HL-60 (cell line): ENCODE results near the gene ARHGEF17.

Source experiments
- DNase-seq, 2 experiments: peaks; one replicate each; pipeline ENCODE4 v3.0.0-alpha.2; 2010 to 2020; ENCODE audit warnings: low read depth in 1 of 2, low spot score in 1 of 2
- H3K27ac ChIP-seq: fragments of 250-450 bp; sonication (Bioruptor Pico); replicated peaks from 2 replicates; pipeline ENCODE4 v1.5.1; 2020; ENCODE audit warnings: mild to moderate bottlenecking, moderate library complexity
- H3K27me3 ChIP-seq: fragments of 250-450 bp; sonication (Bioruptor Pico); 2 replicates; pipeline ENCODE4 v1.5.1; 2021; ENCODE audit warnings: mild to moderate bottlenecking, moderate library complexity; ENCODE audit not compliant: insufficient read depth, poor library complexity, severe bottlenecking
- H3K4me3 ChIP-seq: replicated peaks from 2 replicates; pipeline ENCODE4 v1.5.1; 2011; ENCODE audit warnings: mild to moderate bottlenecking, control low read depth, low read length; ENCODE audit not compliant: insufficient read depth
- GABPA ChIP-seq: IDR thresholded peaks from 2 replicates; pipeline ENCODE4 v1.6.1; 2012; ENCODE audit warnings: low read depth
- POLR2AphosphoS5 ChIP-seq: IDR thresholded peaks from 2 replicates; pipeline ENCODE4 v1.6.1; 2012; ENCODE audit warnings: low read depth
- SPI1 ChIP-seq: IDR thresholded peaks from 2 replicates; pipeline ENCODE4 v1.6.1; 2012; ENCODE audit warnings: low read depth, mild to moderate bottlenecking, borderline replicate concordance
- TF ChIP-seq, protein P1 (sequence below): IDR thresholded peaks from one replicate; pipeline ENCODE4 v1.5.1; 2011; ENCODE audit warnings: low read length, control low read depth, inconsistent platforms; ENCODE audit not compliant: insufficient read depth
- TF ChIP-seq, protein P2 (sequence below): IDR thresholded peaks from 2 replicates; pipeline ENCODE4 v1.6.1; 2012; ENCODE audit warnings: low read depth; ENCODE audit not compliant: insufficient replicate concordance

ARHGEF17 gene

DNA sequence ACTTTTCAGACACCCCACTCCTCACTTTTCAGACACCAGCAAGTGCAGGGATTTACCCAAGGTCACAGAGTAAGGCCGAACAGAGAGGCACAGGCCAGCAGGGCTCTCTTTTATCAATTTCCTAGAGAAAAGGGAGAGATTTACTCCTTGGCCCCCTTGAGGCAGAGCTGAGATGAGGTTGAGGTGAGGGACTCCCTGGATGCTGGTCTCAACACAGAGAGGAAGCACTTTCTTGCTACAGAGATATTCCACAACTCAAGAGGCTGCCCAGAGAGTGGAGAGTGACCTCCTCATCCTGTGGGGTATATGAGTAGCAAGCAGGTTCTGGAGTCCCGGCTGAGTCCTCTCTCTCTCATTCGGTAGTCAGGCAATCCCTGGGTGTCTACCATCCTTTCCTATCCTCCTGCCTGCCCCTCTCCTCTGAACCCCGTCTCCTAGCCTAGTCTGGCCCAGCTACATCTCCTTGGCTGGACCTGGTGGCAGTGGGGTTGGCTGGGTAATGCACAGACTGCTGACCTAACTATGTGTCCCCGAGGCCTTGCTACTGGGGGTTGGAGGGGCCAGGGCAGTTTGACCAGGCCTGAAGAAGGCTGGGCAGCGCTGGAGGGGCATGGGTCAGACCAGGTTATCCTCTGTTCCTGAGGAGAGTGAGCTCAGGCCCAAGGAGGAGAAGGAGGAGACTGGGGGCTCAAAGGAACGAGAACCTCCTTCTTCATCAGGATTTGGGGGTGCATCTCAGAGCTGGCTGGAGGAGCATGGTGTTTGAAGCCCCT, 1.8 kb upstream of the ARHGEF17 start:
- TF ChIP-seq, protein P1, sequence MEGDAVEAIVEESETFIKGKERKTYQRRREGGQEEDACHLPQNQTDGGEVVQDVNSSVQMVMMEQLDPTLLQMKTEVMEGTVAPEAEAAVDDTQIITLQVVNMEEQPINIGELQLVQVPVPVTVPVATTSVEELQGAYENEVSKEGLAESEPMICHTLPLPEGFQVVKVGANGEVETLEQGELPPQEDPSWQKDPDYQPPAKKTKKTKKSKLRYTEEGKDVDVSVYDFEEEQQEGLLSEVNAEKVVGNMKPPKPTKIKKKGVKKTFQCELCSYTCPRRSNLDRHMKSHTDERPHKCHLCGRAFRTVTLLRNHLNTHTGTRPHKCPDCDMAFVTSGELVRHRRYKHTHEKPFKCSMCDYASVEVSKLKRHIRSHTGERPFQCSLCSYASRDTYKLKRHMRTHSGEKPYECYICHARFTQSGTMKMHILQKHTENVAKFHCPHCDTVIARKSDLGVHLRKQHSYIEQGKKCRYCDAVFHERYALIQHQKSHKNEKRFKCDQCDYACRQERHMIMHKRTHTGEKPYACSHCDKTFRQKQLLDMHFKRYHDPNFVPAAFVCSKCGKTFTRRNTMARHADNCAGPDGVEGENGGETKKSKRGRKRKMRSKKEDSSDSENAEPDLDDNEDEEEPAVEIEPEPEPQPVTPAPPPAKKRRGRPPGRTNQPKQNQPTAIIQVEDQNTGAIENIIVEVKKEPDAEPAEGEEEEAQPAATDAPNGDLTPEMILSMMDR, result peak; percentile 16
- TF ChIP-seq SPI1, result peak; percentile 11; the same call in 1 of the 2 replicates
- TF ChIP-seq, protein P2, sequence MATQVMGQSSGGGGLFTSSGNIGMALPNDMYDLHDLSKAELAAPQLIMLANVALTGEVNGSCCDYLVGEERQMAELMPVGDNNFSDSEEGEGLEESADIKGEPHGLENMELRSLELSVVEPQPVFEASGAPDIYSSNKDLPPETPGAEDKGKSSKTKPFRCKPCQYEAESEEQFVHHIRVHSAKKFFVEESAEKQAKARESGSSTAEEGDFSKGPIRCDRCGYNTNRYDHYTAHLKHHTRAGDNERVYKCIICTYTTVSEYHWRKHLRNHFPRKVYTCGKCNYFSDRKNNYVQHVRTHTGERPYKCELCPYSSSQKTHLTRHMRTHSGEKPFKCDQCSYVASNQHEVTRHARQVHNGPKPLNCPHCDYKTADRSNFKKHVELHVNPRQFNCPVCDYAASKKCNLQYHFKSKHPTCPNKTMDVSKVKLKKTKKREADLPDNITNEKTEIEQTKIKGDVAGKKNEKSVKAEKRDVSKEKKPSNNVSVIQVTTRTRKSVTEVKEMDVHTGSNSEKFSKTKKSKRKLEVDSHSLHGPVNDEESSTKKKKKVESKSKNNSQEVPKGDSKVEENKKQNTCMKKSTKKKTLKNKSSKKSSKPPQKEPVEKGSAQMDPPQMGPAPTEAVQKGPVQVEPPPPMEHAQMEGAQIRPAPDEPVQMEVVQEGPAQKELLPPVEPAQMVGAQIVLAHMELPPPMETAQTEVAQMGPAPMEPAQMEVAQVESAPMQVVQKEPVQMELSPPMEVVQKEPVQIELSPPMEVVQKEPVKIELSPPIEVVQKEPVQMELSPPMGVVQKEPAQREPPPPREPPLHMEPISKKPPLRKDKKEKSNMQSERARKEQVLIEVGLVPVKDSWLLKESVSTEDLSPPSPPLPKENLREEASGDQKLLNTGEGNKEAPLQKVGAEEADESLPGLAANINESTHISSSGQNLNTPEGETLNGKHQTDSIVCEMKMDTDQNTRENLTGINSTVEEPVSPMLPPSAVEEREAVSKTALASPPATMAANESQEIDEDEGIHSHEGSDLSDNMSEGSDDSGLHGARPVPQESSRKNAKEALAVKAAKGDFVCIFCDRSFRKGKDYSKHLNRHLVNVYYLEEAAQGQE, result no peak
- TF ChIP-seq GABPA, result no peak
- no peak for TF ChIP-seq POLR2AphosphoS5
- DNase-seq, result peak in 1 of 2 experiments; percentile 57
- Histone ChIP-seq H3K27ac (peak overlapping the region; percentile 80), H3K4me3 (no peak overlapping the region), H3K27me3 (no peaks in the 10 kb centered on the region)

DNA sequence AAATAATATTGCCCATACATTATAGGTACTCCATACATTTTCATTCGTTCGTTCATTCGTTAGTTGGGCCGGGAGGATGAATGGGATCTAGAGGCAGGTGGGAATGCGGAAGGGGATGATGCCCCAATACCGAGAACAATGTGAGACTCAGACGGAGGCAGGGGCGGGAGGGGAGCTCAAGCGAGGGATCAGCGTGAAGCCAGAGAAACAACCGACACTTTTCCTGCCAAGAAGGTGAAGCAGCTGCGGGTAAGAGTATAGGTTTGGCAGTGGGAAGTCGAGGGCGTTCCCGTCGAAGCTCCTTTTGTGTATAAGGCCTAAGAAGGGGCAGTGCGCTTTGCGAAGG, 1.1 kb upstream of the ARHGEF17 start:
- TF ChIP-seq, protein P2, result no peak
- TF ChIP-seq POLR2AphosphoS5 (no peak), SPI1 (no peak; the same call in 1 of the 2 replicates), GABPA (no peak)
- TF ChIP-seq, protein P1, result no peak
- Histone ChIP-seq H3K27ac (peak overlapping the region; percentile 80), H3K4me3 (peak overlapping the region; percentile 2; the same call in 1 of the 2 replicates), H3K27me3 (no peaks in the 10 kb centered on the region)
- DNase-seq, result no peak

DNA sequence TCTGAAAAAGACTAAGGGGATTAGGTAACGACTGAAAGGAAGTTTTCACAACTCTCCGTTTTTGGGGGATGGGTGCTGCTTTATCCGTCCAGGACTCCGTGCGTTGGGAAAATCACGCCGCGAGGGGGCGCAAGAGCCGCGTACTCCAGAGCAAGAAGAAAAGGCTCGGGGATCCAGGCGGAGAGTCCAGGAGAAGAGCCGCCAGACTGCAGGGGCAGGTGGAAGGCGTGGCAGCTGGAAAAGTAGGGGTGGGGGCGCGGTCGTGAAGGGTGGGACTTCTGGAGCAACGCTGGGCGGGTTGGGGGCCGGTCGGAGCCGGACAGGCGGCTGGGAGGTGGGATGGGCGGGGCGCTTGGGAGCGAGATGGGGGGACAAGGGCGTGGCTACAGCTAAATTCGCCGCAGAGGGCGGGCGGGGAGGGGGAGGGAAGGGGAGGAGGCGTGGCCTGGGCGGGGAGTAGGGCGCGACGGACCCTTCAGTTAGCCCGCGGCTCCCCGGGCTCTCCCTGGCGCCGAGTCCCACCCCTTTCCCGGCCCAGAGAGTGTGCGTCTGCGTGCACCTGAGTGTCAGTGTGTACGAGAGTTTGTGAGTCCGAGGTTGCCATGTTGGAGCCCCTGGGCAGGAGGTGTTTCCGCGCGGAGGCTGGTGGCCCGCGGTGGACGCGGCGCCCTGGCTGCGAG, 613 bp upstream of the ARHGEF17 start:
- Histone ChIP-seq H3K27ac (peak overlapping the region; percentile 84), H3K4me3 (peak overlapping the region; percentile 70), H3K27me3 (no peaks in the 10 kb centered on the region)
- TF ChIP-seq, protein P2, result peak; percentile 28
- peak; percentile 69 for TF ChIP-seq POLR2AphosphoS5
- no peak for TF ChIP-seq GABPA
- TF ChIP-seq SPI1, result 0 out of 2 replicates have a peak, but pooled peaks have one; percentile 1
- TF ChIP-seq, protein P1, result peak; percentile 62
- peak; percentile 95 to 99 for DNase-seq
